Neutrophil (primary cell): Measurements from ENCODE around the gene TLN1.

Experiments used
- H3K27ac ChIP-seq: fragments of 200-600 bp; sonication (generic); 2 replicates; pipeline ENCODE4 v1.5.1; 2016; ENCODE audit warnings: mild to moderate bottlenecking, moderate library complexity
- H3K27me3 ChIP-seq: fragments of 200-600 bp; sonication (generic); 2 replicates; pipeline ENCODE4 v1.6.0; 2016; ENCODE audit warnings: mild to moderate bottlenecking
- H3K36me3 ChIP-seq: fragments of 200-600 bp; sonication (generic); 2 replicates; pipeline ENCODE4 v1.5.1; 2017
- H3K4me1 ChIP-seq, 2 experiments: fragments of 200-600 bp in 1 of 2; sonication (generic) in 1 of 2; 1 replicate in 1 of 2; 2 replicates in 1 of 2; pipeline versions ENCODE4 v1.5.1 to v1.6.1; 2013 to 2016; ENCODE audit warnings: low read depth in 1 of 2, low read length in 1 of 2, mild to moderate bottlenecking in 1 of 2, moderate library complexity in 1 of 2; ENCODE audit not compliant: control insufficient read depth in 1 of 2, insufficient read depth in 1 of 2
- H3K4me3 ChIP-seq, 2 experiments: fragments of 200-600 bp in 1 of 2; sonication (generic) in 1 of 2; 1 replicate in 1 of 2; 2 replicates in 1 of 2; pipeline ENCODE4 v1.5.1; 2013 to 2016; ENCODE audit warnings: low read depth in 1 of 2, low read length in 1 of 2, mild to moderate bottlenecking in 1 of 2, moderate library complexity in 1 of 2
- H3K9me3 ChIP-seq: fragments of 200-600 bp; sonication (generic); 2 replicates; pipeline ENCODE4 v1.5.1; 2016
- CTCF ChIP-seq: fragments of 200-600 bp; sonication (generic); IDR thresholded peaks from 2 replicates; pipeline ENCODE4 v1.5.1; 2016; ENCODE audit warnings: antibody characterized with exemption

The TLN1 gene

GRCh38 chr9:35659340-35659739 lies 72.7 kb downstream of the TLN1 start:
- no peak overlapping the region for H3K4me3 ChIP-seq
- no peak for TF ChIP-seq CTCF
- H3K4me1 ChIP-seq: peaks cover 34 to 39% of the 10 kb centered on the region in 2 experiments
- no peaks in the 10 kb centered on the region for H3K9me3 ChIP-seq
- H3K27ac ChIP-seq: no peak overlapping the region
- H3K27me3 ChIP-seq: no peaks in the 10 kb centered on the region
- H3K36me3 ChIP-seq: no peaks in the 10 kb centered on the region

- peak overlapping the region; percentile 86 to 87 for H3K4me3 ChIP-seq
- no peaks in the 10 kb centered on the region for H3K27me3 ChIP-seq
- no peak for TF ChIP-seq CTCF
- H3K9me3 ChIP-seq: no peaks in the 10 kb centered on the region
- H3K27ac ChIP-seq: peak overlapping the region; percentile 87
- peaks cover 30 to 35% of the 10 kb centered on the region in 2 experiments for H3K4me1 ChIP-seq
- no peaks in the 10 kb centered on the region for H3K36me3 ChIP-seq
These were observed 73.1 kb downstream of the TLN1 start for GRCh38 chr9:35658968-35659220.

GRCh38 chr9:35658137-35658967 lies 73.6 kb downstream of the TLN1 start, which contains the start of gene CCDC107:
Gene CCDC107, plus strand, starts transcription at chr9:35658292. Its CDS starts 88 bp downstream, at chr9:35658380.
- H3K4me3 ChIP-seq: peak within 1 kb of the TSS; percentile 86 to 87
- H3K27me3 ChIP-seq: no peaks in the 10 kb centered on the region
- peaks cover 26 to 29% of the 10 kb centered on the region in 2 experiments for H3K4me1 ChIP-seq

GRCh38 chr9:35657546-35658136 lies 74.4 kb downstream of the TLN1 start, which contains the start of gene RMRP:
Gene RMRP, minus strand, starts transcription at chr9:35658019.
- no peaks in the 10 kb centered on the region for H3K36me3 ChIP-seq
- peaks cover 26 to 29% of the 10 kb centered on the region in 2 experiments for H3K4me1 ChIP-seq

More at GRCh38 chr9:35658137-35658967, 73.6 kb downstream of the TLN1 start, which contains the start of gene CCDC107:
- Histone ChIP-seq H3K27ac (peak within 1 kb of the TSS; percentile 87), H3K36me3 (no peaks in the 10 kb centered on the region), H3K9me3 (no peaks in the 10 kb centered on the region)
- TF ChIP-seq CTCF: peak; percentile 41

More at GRCh38 chr9:35657546-35658136, 74.4 kb downstream of the TLN1 start, which contains the start of gene RMRP:
- peak within 1 kb of the TSS; percentile 87 for H3K27ac ChIP-seq
- peak within 1 kb of the TSS; percentile 86 to 87 for H3K4me3 ChIP-seq
- H3K9me3 ChIP-seq: no peaks in the 10 kb centered on the region
- no peak for TF ChIP-seq CTCF
- H3K27me3 ChIP-seq: no peaks in the 10 kb centered on the region
